ENCODE data around the gene GDPD2.

- TF ChIP-seq GATA2 (IDR thresholded peaks at IDR 0.05; ENCODE audit: low read depth, low read length) (no peak), GATA3 (IDR thresholded peaks at IDR 0.05; ENCODE audit: low read depth, low read length) (no peak)
These were observed 22.0 kb downstream of the GDPD2 start for GRCh38 chrX:70444946-70445656.
